OCI-LY3 (cell line): Measurements from ENCODE around the gene DSE.

Experiments used
- H2AFZ ChIP-seq: fragments of 200-600, 300-600 bp; shearing (Covaris generic); 2 replicates; pipeline ENCODE4 v1.6.0; 2014; ENCODE audit warnings: antibody characterized with exemption, low read depth, low read length
- H3K27ac ChIP-seq: fragments of 200-600, 300-600 bp; sonication (generic); 2 replicates; pipeline ENCODE4 v1.5.1; 2014; ENCODE audit warnings: mild to moderate bottlenecking, low read length, moderate library complexity, mixed read lengths
- H3K27me3 ChIP-seq: fragments of 200-600, 300-600 bp; sonication (generic); 2 replicates; pipeline ENCODE4 v1.6.1; 2014; ENCODE audit warnings: low read depth, low read length, mixed read lengths
- H3K36me3 ChIP-seq: fragments of 200-600, 300-600 bp; sonication (generic); replicated peaks from 2 replicates; pipeline ENCODE3; 2014; ENCODE audit warnings: low read depth, low read length, mixed read lengths
- H3K4me1 ChIP-seq: fragments of 300-600, 200-600 bp; sonication (generic); 2 replicates; pipeline ENCODE4 v1.6.1; 2014; ENCODE audit warnings: low read length, mixed read lengths
- H3K4me2 ChIP-seq: fragments of 200-600, 300-600 bp; sonication (generic); 2 replicates; pipeline ENCODE4 v1.6.1; 2014; ENCODE audit warnings: low read length, mixed read lengths
- H3K4me3 ChIP-seq: fragments of 300-600, 200-600 bp; sonication (generic); 2 replicates; pipeline ENCODE4 v1.5.1; 2014; ENCODE audit warnings: antibody characterized with exemption, mild to moderate bottlenecking, low read length, moderate library complexity
- H3K79me2 ChIP-seq: fragments of 300-600, 200-600 bp; shearing (Covaris generic); 2 replicates; pipeline ENCODE4 v1.6.1; 2014; ENCODE audit warnings: mild to moderate bottlenecking, low read length, mixed read lengths
- H3K9ac ChIP-seq: fragments of 300-600, 200-600 bp; shearing (Covaris generic); 2 replicates; pipeline ENCODE4 v1.6.0; 2014; ENCODE audit warnings: mild to moderate bottlenecking, low read length, moderate library complexity
- H3K9me3 ChIP-seq: fragments of 200-600, 300-600 bp; shearing (Covaris generic); 2 replicates; pipeline ENCODE4 v1.6.1; 2014; ENCODE audit warnings: low read length, mixed read lengths; ENCODE audit not compliant: insufficient read depth
- H4K20me1 ChIP-seq: fragments of 200-600, 300-600 bp; sonication (generic); 2 replicates; pipeline ENCODE4 v1.6.1; 2016; ENCODE audit warnings: low read length, mixed read lengths; ENCODE audit not compliant: insufficient read depth
- EZH2phosphoT487 ChIP-seq: fragments of 200-600 bp; shearing (Covaris generic); IDR thresholded peaks from 2 replicates; pipeline ENCODE4 v1.6.1; 2018; ENCODE audit warnings: antibody characterized with exemption, mixed run types, low read depth
- TF ChIP-seq, protein P1 (sequence below): fragments of 200-600, 300-600 bp; sonication (generic); IDR thresholded peaks from 2 replicates; pipeline ENCODE4 v1.5.1; 2014; ENCODE audit warnings: antibody characterized with exemption, low read length, low read depth

The DSE gene

DNA sequence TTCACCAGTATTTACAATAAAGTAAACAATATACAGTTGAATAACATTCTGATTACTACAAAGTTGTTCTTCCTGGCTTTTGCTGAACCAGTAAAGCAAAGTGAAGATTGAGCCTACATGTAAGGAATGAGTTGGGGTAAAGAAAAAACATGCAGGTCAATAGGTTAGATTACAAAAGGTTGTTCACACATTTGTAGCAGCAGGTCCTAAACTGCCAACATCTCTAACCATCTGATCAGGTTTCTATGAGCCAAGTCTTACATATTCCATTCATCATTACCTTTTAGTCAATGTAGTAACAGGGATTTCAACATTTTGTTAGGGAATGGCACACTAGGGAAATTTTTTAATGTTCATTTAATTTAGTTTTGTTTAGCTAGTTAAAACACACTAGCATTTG, 81.2 kb downstream of the DSE start:
- H3K27ac ChIP-seq = no peak overlapping the region; the same call in 1 of the 2 replicates
- no peak overlapping the region for H3K4me3 ChIP-seq
- no peaks in the 10 kb centered on the region for H3K36me3 ChIP-seq
- TF ChIP-seq, protein P1, sequence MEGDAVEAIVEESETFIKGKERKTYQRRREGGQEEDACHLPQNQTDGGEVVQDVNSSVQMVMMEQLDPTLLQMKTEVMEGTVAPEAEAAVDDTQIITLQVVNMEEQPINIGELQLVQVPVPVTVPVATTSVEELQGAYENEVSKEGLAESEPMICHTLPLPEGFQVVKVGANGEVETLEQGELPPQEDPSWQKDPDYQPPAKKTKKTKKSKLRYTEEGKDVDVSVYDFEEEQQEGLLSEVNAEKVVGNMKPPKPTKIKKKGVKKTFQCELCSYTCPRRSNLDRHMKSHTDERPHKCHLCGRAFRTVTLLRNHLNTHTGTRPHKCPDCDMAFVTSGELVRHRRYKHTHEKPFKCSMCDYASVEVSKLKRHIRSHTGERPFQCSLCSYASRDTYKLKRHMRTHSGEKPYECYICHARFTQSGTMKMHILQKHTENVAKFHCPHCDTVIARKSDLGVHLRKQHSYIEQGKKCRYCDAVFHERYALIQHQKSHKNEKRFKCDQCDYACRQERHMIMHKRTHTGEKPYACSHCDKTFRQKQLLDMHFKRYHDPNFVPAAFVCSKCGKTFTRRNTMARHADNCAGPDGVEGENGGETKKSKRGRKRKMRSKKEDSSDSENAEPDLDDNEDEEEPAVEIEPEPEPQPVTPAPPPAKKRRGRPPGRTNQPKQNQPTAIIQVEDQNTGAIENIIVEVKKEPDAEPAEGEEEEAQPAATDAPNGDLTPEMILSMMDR = no peak
- TF ChIP-seq EZH2phosphoT487 = no peak
- H3K4me2 ChIP-seq = peak overlapping the region; percentile 72; the same call in 1 of the 2 replicates
- no peak overlapping the region for H2AFZ ChIP-seq
- no peaks in the 10 kb centered on the region for H3K79me2 ChIP-seq
- no peaks in the 10 kb centered on the region for H3K27me3 ChIP-seq
- no peaks in the 10 kb centered on the region for H4K20me1 ChIP-seq
- H3K9me3 ChIP-seq = no peaks in the 10 kb centered on the region
- peaks cover 40% of the 10 kb centered on the region for H3K4me1 ChIP-seq
- H3K9ac ChIP-seq = no peak overlapping the region

DNA sequence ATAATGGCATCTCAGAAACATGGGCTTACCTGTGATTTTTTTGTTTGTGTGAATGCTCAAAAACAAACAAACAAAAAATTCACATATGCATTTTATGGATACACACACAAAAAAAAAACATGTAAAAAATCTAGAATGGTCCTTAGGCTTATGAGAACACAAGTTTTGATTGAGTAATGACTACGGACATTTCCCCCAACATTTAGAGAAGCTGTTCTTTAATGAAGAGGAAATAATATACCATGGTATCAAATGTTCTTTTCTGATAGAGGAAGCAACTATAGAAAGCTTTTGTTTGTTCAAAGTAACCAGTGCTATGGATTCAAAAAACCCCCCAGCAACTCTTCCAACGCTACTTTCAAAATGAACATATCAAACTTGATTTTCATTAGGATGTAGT, 81.8 kb downstream of the DSE start:
- Histone ChIP-seq H3K9ac (no peak overlapping the region), H3K4me2 (no peak overlapping the region), H3K9me3 (no peaks in the 10 kb centered on the region), H3K27ac (no peak overlapping the region), H2AFZ (no peak overlapping the region), H3K36me3 (no peaks in the 10 kb centered on the region), H3K79me2 (no peaks in the 10 kb centered on the region), H3K27me3 (no peaks in the 10 kb centered on the region), H3K4me3 (no peak overlapping the region), H3K4me1 (peaks cover 33% of the 10 kb centered on the region), H4K20me1 (no peaks in the 10 kb centered on the region)
- no peak for TF ChIP-seq EZH2phosphoT487
- TF ChIP-seq, protein P1 = no peak

DNA sequence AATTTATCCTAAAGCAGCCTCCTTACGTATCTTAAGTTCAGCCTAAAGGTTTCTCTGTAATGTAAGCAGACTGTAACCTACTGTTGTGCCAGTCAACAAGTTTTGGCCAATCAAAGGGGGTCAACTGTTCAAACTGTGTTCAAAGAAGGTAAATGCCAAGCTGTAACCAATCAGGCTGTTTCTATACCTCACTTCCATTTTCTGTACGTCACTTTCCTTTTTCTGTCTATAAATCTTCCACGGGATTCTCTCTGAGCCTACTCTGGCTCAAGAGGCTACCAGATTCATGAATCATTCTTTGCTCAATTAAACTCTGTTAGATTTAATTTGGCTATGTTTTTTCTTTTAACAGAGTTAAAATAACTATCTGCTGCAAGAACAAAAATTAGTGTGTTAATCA, 85.4 kb downstream of the DSE start:
- H3K36me3 ChIP-seq = no peaks in the 10 kb centered on the region
- H3K9me3 ChIP-seq = no peaks in the 10 kb centered on the region
- H2AFZ ChIP-seq = no peak overlapping the region
- H3K27me3 ChIP-seq = no peaks in the 10 kb centered on the region
- no peak overlapping the region for H3K27ac ChIP-seq
- H4K20me1 ChIP-seq = no peaks in the 10 kb centered on the region
- H3K4me3 ChIP-seq = no peak overlapping the region
- H3K4me1 ChIP-seq = peaks cover 10% of the 10 kb centered on the region
- no peak overlapping the region for H3K4me2 ChIP-seq
- no peak overlapping the region for H3K9ac ChIP-seq
- no peaks in the 10 kb centered on the region for H3K79me2 ChIP-seq
- no peak for TF ChIP-seq EZH2phosphoT487
- TF ChIP-seq, protein P1 = no peak

DNA sequence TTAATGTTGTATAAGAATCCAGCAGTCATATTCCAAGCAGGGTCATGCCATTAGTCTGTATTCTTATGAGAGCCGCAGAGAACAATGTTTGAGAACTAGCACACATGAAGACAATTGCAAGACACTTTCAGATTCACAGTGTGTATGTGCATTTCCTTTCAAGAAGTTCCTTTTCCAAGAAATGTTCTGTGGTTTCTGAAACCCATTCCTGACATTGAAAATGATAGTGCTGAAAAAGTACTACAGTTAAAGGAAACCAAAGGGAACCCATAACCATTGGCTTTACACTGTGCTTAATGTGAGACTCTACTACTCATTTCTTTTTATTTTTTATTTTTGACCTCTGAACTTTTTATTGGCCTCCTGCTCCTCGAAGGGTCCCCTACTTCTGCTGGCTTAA, 86.2 kb downstream of the DSE start:
- no peak overlapping the region for H3K9ac ChIP-seq
- H3K27ac ChIP-seq = no peak overlapping the region
- no peaks in the 10 kb centered on the region for H4K20me1 ChIP-seq
- no peaks in the 10 kb centered on the region for H3K36me3 ChIP-seq
- TF ChIP-seq, protein P1 = no peak
- no peak for TF ChIP-seq EZH2phosphoT487
- no peak overlapping the region for H3K4me2 ChIP-seq
- H3K4me1 ChIP-seq = peaks cover 2% of the 10 kb centered on the region
- no peaks in the 10 kb centered on the region for H3K79me2 ChIP-seq
- no peak overlapping the region for H3K4me3 ChIP-seq
- H3K27me3 ChIP-seq = no peaks in the 10 kb centered on the region
- H3K9me3 ChIP-seq = no peaks in the 10 kb centered on the region
- H2AFZ ChIP-seq = no peak overlapping the region
